Left colon (tissue), 2 donors: ENCODE data around the gene PLSCR1. TPM values are rescaled to one million over a fixed set of nuclear protein-coding genes. Genes with fewer than 3 reads are reported as not detected.

Experiments used
- total RNA-seq, 2 donors: library from RNA; stranded (reverse); fragmentation: NEBNext Ultra II Directional; extraction: Animal tissue kit (Norgen Biotek cat#: 25700); gene quantifications; one replicate each; pipeline ENCODE4 v1.2.1, GENCODE V29; 2021
- donor health status: DM: no; HTN: no; CAD: no.
- donor health status: DM: yes; HTN: yes; CAD: no.

PLSCR1 gene
- total RNA-seq, 2 donors from 2014 or later: 168 to 292 TPM

Other genes with a start within 250 kb of the PLSCR1 start
- gene PLSCR2, start 75.0 kb downstream of the PLSCR1 start, total RNA-seq: 1 to 10 TPM in 1 of 2 donors, under 1 TPM in 1; 0.70 to 2.7 TPM
- not detected for gene PLSCR5, start 60.7 kb upstream of the PLSCR1 start, total RNA-seq